GM21723 (cell line): ENCODE measurements around the gene CCDC61.

ENCODE experiments used
- ATAC-seq: cut with Tn5 transposase; IDR thresholded peaks from one replicate; pipeline ENCODE4 v1.9.1; 2021; ENCODE audit warnings: mild to moderate bottlenecking, moderate library complexity; ENCODE audit not compliant: unreplicated experiment

CCDC61 gene

DNA sequence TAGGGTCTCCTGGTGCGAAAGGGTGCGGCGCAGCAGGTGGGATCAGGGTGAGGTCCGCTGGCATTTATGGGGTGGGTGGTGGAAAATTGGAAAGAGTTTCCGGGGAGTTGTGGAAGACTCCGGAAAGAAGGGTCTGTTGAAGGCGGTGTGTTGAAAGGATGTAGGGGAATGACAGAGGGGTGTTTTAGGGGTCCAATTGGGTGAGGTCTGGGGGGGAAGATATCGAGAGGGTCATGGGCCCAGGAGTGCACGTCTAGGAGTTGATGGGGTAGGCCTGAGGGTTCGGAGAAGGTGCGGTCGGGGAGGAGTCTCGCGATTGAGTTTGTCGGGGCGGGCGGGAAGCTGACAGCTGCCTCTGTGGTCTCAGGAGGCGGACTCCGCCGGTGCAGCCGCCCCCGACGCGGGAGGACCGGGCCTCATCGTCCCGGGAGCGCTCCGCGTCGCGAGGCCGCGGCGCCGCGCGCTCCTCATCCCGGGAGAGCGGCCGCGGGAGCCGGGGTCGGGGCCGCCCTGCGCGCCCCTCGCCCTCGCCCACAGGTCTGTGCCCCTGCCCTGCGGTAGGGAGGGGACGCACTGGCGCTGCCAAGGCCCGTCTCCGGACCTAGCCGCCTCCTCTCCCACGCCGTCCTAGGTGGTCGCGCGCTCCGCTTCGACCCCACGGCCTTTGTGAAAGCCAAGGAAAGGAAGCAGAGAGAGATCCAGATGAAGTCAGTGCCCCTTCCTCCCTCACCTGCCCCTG lies 20.6 kb downstream of the CCDC61 start:
- no peak for ATAC-seq

DNA sequence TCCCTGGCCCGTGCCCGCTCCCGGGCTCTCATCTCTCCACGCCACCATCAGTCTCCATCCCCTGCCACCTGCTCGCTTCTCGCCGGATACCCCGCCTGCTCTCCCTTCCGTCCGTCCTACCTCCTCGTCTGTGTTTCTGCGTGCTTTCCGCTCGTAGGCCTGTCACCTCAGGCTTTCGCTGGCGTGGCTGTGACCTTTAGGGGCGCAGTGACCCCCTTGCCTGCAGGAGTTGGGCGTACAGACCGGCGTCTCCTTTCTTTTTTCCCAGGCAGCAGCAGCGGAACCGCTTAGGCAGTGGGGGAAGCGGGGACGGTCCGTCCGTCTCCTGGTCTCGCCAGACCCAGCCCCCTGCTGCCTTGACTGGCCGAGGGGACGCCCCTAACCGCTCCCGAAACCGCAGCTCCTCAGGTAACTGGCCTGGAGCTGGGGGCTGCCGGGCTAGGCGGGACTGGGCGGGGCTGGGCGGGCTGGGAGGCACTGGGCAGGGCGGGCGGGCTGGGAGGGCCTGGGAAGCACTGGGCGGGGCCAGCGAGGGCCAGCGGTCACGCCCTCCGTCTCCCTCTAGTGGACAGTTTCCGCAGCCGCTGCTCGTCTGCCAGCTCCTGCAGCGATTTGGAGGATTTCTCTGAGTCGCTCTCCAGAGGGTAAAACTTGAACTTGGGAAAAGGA lies 21.3 kb downstream of the CCDC61 start:
- ATAC-seq: no peak

DNA sequence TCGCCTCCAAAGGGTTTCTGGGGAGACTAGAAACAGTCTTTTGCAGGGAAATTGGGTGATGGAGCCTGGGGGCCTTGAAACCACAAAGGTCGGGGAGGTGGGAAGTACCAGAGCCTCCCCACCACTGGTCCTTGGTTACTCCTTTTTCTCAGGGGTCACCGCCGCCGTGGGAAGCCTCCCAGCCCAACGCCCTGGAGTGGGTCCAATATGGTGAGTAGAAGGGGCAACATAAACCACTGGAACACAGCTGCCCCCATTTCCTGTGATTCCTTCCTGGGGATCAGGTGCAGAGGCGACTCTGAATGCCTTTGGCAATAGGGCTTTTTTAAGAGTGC lies 21.8 kb downstream of the CCDC61 start:
- ATAC-seq: no peak

DNA sequence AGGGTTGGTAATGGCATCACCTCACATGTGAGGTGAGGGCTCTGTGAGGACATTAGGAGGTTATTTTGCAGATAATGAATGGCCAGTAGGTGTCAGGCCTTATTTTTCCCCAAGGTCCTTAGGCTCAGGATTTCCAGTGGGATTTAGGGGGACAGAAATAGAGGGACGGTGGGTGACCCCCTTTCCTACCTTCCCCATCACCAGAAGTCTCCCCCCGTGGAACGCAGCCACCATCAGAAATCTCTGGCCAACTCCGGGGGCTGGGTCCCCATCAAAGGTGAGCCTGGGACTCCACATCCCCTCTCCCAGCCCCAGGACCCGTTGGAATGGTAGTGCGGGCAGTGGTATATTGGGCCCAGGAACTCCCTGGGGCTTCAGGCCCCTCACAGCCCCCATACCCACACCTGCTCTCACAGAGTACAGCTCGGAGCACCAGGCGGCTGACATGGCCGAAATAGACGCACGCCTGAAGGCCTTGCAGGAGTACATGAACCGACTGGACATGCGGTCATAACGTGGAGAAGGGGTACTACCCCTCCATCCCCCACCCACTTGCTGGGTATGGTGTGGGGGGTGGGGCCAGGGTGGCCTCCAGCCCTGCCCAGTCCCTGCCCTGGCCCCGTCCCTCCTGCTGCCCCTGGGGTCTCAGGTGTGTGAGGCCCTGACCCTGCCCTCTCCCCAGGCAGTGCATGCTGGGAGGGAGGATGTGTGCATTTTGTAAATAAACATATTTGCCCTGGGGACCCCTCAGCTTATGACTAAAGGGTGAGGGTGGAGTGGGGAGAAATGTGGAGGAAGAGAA lies 22.8 kb downstream of the CCDC61 start:
- ATAC-seq: no peak

DNA sequence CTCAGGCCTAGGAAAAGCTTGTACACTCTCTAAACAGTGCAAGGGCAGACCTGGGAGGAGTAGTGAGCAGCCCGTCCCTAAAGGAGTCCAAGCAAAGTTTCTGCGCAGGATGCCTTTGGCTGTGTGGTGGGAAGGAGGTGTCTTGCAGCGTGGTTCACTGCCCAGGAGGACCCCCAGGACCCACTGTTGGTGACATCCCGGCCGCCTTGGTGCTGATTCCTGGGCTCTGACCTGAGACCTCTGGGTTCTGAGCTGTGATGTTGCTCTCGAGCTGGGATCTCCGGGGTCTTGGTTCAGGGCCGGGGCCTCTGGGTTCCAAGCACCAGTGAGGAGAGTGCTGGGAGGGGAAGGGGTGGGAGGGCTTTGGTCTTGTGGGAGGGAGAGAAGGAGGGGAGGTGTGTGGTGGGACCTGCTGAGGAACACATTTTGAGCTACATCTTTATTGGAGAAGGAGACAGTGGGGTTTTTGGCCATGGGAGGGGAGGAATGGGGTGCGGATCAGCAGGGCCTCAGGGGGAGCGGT lies 23.5 kb downstream of the CCDC61 start:
- ATAC-seq: no peak

DNA sequence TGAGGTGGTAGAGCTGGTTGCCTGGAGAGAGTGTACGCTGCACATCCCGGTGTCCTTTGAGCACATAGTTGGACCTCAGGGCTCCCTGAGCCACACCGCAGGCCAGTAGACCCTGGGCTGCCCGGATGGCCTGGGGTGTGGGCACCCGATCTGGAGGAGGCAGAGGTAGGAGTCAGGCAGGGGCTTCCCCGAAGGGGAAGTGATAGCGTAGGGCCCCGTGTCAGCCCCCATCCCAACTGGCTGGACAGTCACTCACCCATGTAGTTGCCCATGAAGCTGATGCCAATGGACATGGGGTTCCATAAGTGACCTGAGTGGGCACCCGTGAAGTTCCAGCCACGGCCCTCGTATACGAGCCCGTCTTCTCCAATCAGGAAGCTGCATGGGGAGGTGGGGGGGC lies 24.0 kb downstream of the CCDC61 start:
- ATAC-seq: no peak

DNA sequence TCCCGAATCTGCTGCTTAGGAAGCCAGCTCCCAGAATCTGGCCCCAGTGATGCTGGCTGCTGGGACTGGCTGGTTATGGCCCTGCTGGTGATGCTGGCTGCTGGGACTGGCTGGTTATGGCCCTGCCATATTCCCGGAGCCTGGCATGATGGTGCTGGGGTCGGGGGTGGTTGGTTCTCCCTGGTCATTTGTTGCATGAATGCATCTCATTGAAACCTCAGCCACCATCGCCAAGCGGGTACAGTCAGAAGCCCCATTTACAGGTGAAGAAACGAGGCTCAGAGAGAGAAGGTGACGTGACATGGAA lies 25.5 kb downstream of the CCDC61 start:
- ATAC-seq: no peak

DNA sequence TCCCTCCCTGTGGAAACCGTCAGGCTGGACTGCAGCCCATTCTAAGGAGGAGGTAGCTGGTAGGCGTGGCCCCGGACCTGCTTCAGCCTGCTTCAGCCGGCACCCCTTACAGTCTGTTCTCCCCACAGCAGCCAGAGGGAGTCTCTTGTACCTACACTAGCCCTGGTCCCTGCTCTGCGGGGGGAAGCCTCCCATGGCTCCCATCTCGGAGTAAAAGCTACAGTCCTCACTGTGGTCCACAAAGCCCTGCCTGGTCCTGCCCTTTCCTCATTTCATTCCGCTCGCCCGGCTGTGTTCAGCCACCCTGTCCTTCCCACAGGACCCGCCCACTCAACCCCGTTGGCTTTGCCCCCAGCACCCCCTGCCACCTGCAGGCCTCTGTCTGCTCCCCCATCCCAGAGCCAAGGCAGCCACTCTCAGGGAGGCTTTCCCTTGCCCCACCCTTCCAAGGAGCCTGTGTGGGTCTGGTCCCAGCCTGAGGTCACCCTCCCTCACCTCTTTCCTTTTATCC lies 26.3 kb downstream of the CCDC61 start:
- no peak for ATAC-seq

DNA sequence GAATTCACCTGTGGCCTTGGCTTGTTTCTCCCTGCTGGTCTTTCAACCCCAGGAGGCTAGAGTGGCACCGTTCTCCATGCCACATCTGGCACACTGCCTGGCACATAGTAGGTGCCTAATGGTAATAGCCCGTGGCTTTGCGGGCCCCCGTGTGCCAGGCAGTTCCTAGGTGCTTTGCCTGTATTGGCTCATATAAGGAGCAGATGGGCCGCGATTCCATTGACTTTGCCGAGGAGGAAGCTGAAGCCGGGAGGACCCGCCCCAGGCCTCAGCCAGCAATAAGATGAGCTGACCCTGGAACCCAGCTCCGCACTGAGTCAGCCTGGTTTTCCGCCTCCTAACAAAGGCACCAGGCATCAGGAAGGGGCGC lies 26.8 kb downstream of the CCDC61 start:
- ATAC-seq: no peak

DNA sequence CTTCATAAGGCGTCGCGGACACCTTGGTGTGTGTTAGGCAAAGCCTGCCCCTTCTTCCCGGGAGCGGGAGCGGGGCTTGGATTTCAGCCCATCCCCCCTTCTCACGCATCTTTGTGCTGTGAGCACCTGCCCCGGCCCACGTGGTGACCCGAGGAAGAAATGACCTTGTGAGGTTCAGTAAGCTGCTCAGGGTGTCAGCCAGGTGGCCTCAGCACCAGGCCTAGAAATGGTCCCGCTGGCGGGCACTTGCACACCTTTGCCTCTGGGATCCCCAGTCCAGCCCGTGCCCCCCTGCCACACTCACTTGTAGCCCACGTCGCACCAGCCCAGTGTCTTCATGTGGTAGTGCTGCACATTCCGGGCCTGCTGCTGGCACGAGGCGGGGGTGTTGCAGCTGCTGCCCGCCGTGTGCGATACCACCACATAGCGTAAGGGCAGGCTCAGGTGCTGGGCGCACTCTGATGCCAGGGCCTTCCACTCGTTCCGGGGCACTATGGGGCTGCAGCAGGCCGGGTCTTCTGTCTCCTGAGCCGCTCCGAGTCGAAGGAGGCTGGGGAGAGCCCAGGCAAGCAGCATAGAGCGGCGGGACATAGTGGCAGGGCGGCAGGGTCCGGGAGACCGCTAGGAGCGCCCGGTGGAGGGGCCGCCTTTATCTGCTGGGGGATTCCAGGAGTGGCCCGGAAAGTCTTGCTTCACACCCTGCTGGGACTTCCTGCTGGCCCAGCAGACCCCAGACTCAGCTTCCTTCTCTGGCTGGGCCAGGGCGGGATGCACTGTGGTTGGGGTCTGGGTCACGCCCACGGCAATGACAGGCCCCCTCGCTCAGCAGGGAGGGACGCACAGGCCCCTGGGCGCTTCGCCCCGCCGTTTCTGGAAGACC lies 27.4 kb downstream of the CCDC61 start, which contains the start of gene PGLYRP1:
Gene PGLYRP1, minus strand, starts transcription at position 623 of the 880 bp plus-strand sequence. Its CDS starts 32 bp downstream, at position 591.
- ATAC-seq: no peak

DNA sequence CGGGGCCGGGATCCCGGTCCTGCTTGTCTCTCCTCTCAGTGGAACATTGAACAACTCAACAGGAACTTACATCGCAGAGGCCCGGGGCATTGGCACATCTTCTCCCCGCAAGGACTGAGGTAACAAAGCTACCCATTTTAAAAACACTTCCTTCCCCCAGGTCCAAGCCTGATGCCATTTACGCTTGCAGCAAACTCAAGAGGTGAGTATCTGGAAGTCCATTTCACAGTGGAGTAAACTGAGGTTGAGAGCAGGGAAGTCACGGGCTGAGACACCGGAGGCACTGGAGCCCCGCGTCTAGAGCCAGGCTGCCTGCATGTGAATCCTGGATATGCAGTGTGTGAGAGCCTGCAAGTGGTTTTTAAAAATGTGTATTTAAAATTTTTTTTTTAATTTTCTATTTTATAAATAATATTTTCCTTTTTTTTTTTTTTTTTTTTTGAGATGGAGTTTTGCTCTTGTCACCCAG lies 28.1 kb downstream of the CCDC61 start:
- no peak for ATAC-seq

DNA sequence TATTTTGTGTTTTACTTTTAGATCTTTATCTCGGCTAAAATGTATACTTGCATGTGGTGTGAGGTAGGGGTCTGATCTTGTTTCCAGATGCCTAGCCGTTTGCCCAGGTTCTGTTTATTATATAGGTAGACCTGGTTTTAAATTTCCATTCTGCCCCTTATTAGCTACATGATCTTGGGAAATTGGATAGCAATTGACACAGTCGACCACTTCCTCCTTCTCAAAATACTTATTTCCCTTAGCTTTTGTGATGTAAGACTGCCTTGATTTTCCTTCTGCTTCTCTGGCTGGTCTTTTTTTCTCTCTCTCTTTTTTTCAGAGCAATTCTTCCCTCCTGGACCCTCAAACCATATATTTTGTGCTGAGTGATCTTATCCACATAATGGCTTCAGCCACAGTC lies 30.6 kb downstream of the CCDC61 start:
- ATAC-seq: no peak

DNA sequence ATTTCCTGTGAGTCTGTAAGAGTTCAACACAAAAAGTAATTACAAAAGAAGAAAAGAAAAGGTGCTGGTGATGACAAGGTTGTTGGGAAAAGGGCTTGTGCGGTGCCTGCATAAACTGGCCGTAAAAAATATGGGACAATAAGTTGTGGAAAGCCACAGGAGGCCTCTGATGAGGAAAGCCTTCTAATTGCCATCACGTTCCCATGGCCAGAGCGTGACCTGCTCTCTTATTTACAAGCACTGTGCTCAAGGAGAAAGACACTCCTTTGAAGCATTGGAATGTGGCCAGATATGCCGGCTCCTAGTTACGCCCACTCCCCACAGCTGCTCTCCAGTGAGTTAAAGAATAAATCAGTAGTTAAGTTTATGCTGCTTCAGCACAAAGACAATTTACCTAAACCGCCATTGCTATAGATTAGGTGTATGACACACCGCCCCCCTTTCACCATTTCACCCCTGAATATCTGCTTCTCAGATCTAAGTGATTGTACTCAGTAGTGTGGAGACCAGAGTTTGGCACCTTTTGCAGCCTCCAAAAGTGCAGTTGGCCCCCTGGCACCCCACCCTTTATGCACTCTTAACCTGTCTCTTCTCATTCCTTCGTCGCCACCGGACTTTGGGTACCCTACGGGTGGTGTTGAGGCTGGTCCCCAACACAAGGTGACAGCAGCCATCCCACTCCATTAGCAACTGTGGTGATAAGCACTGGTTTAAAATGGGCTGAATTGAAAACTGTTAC lies 35.7 kb downstream of the CCDC61 start:
- ATAC-seq: no peak

DNA sequence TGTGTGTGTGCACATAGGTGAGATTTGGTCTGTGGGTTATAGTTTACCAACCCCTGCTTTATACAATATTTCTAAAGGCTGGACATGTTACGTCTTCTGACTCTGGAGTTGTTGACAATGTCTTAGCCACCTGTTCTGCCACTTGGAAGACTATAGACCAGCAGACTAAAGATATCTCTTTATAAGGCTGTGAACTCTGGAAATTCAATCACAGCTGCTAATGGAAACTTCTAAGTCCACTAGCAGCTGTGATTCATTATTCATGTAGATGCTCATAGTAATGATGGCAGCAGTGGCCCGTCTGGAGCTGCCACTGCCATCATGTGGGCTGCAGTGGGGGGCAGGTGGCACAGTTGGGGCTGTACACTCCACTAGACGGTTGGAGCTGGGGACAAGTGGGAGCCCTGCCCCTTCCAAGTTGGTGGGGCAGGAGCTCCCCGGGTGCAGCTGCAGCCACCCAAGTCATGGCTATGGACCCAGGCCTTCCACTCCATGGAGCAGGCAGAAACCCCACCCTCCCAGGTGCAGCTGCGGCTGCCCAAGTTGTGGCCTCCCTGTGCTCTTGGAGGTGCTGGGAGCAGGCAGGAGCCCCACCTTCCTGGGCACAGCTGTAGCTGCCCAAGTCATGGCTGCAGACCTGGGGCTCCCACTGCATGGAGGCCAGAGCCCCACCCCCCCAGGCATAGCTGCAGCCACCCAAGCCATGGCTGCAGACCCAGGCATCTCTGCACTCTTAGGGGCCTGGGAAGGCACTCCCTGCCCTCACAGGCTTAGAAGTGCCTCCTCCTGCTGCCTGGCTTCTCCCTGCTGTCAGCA lies 36.7 kb downstream of the CCDC61 start:
- ATAC-seq: no peak

DNA sequence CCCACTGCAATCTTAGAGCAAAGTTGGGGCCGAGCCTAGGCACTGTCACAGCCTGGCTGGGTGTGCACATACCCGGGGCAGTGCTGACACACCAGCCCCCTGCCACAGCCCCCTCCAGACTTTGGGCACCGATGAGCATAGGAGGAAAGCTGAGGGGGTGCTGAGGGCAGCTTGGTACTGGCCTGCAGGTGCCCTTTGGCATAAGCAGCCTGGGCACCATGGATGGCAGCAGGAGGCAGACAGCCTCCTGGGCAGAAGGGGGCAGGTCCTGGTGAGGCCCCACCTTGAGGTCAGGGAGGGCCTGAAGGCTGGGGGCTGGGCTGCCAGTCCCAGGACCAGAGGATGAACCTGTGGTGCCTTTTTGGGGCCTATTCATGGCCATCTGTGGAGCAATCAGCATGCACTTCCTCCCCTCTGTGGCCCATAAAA lies 37.3 kb downstream of the CCDC61 start:
- ATAC-seq: no peak

DNA sequence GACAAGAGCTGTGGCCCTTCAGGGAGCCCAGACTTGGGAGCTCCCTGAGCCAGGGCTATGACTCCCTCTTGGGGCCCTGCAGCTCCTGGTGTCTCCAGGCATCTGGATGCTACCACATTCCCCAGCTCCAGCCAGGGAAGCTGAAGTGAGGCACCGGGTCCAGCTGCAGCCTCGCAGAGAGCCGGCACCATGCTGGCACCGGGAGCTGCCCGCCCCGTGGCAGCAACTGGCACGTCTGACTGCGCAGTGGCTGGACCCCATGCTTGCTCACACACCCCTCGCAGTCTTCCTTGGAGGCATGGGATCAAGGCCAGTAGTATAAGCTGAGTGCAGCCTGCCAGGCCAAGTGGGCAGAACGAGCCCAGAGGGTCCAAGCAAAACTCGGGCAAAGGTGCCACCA lies 38.1 kb downstream of the CCDC61 start:
- no peak for ATAC-seq

DNA sequence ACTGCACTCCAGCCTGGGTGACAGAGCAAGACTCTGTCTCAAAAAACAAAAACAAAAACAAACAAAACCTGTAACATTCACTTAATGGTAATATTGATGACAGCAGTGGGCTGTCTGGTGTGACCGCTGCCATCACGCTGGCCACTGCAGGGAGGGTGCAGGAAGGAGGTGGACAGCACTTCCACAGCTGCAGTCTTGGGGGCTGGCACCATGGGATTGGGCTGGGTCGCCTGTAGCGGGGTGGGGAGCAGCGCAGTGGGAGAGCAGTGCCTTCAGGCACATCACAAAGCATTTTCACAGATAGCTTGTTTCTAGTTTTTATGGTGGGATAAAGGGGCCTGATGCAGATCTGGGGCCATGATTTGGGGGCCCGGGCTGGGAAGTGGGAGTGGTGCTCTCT lies 40.3 kb downstream of the CCDC61 start:
- ATAC-seq: no peak

DNA sequence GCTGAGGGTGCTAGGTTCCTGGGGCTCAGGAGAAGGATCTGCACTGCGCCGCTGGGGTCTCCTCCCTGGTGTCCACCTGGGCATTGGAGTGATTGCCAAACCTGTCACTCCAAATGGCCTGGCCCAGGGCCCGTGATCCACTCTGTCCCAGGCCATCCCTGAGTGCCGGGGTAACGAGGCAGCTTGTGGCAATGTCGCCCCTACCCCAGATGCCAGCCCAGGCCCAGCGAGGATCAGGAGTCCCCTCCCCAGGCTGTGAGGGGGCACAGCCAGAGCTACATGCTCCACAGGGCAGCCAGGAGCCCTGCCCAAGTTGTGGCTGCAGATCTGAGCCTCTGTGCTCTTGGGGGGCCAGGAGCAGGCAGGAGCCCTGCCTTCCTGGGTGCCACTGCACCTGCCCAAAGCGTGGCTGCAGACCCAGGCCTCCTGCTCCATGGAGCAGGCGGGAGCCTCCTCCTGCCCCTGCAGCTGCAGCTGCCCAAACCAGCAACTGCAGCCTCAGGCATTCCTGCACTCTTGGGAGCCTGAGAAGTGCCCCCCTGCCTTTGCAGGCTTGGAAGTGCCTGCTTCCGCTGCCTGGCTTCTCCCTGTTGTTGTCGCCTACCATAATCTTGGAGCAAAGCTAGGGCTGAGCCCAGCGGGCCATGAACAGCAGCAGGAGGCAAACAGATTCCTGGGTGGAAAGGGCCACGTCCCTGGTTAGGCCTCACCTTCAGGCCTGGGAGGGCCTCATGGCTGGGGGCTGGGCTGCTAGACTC lies 40.9 kb downstream of the CCDC61 start:
- no peak for ATAC-seq
